ENCODE data around the gene ATP2B1. TPM values are rescaled to one million over a fixed set of nuclear protein-coding genes. Genes with fewer than 3 reads are reported as not detected.

ATP2B1 gene
- total and polyA plus RNA-seq, 4 donors, result 8.5 to 120 (median 24.5) TPM

- Histone ChIP-seq H3K36me3 (ENCODE audit: control insufficient read depth in 4 of 4, insufficient read depth in 4 of 4, low read length in 4 of 4) (peaks cover 0 to 4% (median 0%) of the 10 kb centered on the region in 4 donors), H3K27ac (ENCODE audit: low read depth in 1 of 2, low read length in 1 of 2) (no peak overlapping the region), H3K4me3 (no peak overlapping the region), H3K4me1 (ENCODE audit: control insufficient read depth in 5 of 5, insufficient read depth in 5 of 5, low read length in 5 of 5) (peaks cover 0 to 3% (median 2%) of the 10 kb centered on the region in 5 donors), H3K27me3 (ENCODE audit: control insufficient read depth in 3 of 3, insufficient read depth in 3 of 3, low read length in 2 of 3) (no peaks in the 10 kb centered on the region), H3K9me3 (ENCODE audit: control insufficient read depth in 4 of 4, insufficient read depth in 3 of 4, low read length in 3 of 4) (no peaks in the 10 kb centered on the region), H3K9ac (ENCODE audit: insufficient read depth in 1 of 2, low read length in 2 of 2) (no peak overlapping the region)
- ATAC-seq (ENCODE audit: insufficient read depth, low FRiP score) (no peak), DNase-seq (no peak)
- 95 to 97% methylated on average over 2 of the region's 2 CpGs for WGBS, 2 donors
- TF ChIP-seq, protein P1, sequence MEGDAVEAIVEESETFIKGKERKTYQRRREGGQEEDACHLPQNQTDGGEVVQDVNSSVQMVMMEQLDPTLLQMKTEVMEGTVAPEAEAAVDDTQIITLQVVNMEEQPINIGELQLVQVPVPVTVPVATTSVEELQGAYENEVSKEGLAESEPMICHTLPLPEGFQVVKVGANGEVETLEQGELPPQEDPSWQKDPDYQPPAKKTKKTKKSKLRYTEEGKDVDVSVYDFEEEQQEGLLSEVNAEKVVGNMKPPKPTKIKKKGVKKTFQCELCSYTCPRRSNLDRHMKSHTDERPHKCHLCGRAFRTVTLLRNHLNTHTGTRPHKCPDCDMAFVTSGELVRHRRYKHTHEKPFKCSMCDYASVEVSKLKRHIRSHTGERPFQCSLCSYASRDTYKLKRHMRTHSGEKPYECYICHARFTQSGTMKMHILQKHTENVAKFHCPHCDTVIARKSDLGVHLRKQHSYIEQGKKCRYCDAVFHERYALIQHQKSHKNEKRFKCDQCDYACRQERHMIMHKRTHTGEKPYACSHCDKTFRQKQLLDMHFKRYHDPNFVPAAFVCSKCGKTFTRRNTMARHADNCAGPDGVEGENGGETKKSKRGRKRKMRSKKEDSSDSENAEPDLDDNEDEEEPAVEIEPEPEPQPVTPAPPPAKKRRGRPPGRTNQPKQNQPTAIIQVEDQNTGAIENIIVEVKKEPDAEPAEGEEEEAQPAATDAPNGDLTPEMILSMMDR (IDR thresholded peaks at IDR 0.05; ENCODE audit: control extremely low read depth, extremely low read depth), result no peak
Observed at GRCh38 chr12:89672589-89672979, 36.1 kb downstream of the ATP2B1 start.

GRCh38 chr12:89671469-89671868 lies 37.2 kb downstream of the ATP2B1 start:
- TF ChIP-seq, protein P1 (IDR thresholded peaks at IDR 0.05; ENCODE audit: control extremely low read depth, extremely low read depth), result no peak
- WGBS, 2 donors, result 80 to 90% methylated on average over 4 of the region's 4 CpGs
- DNase-seq (no peak), ATAC-seq (ENCODE audit: insufficient read depth, low FRiP score) (no peak)
- no peak overlapping the region for H3K4me3 ChIP-seq
- H3K27me3 ChIP-seq (ENCODE audit: control insufficient read depth in 3 of 3, insufficient read depth in 3 of 3, low read length in 2 of 3), result no peaks in the 10 kb centered on the region
- H3K9me3 ChIP-seq (ENCODE audit: control insufficient read depth in 4 of 4, insufficient read depth in 3 of 4, low read length in 3 of 4), result no peaks in the 10 kb centered on the region
- no peak overlapping the region for H3K27ac ChIP-seq (ENCODE audit: low read depth in 1 of 2, low read length in 1 of 2)
- peaks cover 0 to 4% (median 0%) of the 10 kb centered on the region in 4 donors for H3K36me3 ChIP-seq (ENCODE audit: control insufficient read depth in 4 of 4, insufficient read depth in 4 of 4, low read length in 4 of 4)
- H3K9ac ChIP-seq (ENCODE audit: insufficient read depth in 1 of 2, low read length in 2 of 2), result no peak overlapping the region
- peaks cover 0 to 3% (median 2%) of the 10 kb centered on the region in 5 donors for H3K4me1 ChIP-seq (ENCODE audit: control insufficient read depth in 5 of 5, insufficient read depth in 5 of 5, low read length in 5 of 5)

- Histone ChIP-seq H3K9ac (ENCODE audit: insufficient read depth in 1 of 2, low read length in 2 of 2) (no peak overlapping the region), H3K27me3 (ENCODE audit: control insufficient read depth in 3 of 3, insufficient read depth in 3 of 3, low read length in 2 of 3) (no peaks in the 10 kb centered on the region), H3K4me3 (no peak overlapping the region), H3K36me3 (ENCODE audit: control insufficient read depth in 4 of 4, insufficient read depth in 4 of 4, low read length in 4 of 4) (peaks cover 0 to 4% (median 0%) of the 10 kb centered on the region in 4 donors), H3K4me1 (ENCODE audit: control insufficient read depth in 5 of 5, insufficient read depth in 5 of 5, low read length in 5 of 5) (peaks cover 0 to 6% (median 2%) of the 10 kb centered on the region in 5 donors), H3K27ac (ENCODE audit: low read depth in 1 of 2, low read length in 1 of 2) (no peak overlapping the region), H3K9me3 (ENCODE audit: control insufficient read depth in 4 of 4, insufficient read depth in 3 of 4, low read length in 3 of 4) (no peaks in the 10 kb centered on the region)
- WGBS, 2 donors, result 91 to 92% methylated on average over 6 of the region's 6 CpGs
- TF ChIP-seq, protein P1 (IDR thresholded peaks at IDR 0.05; ENCODE audit: control extremely low read depth, extremely low read depth), result no peak
- DNase-seq, result no peak
- ATAC-seq (ENCODE audit: insufficient read depth, low FRiP score), result no peak
Observed at GRCh38 chr12:89669197-89669596, 39.4 kb downstream of the ATP2B1 start.

- WGBS, 2 donors, result 39 to 60% methylated on average over 1 of the region's 1 CpG
- no peaks in the 10 kb centered on the region for H3K27me3 ChIP-seq (ENCODE audit: control insufficient read depth in 3 of 3, insufficient read depth in 3 of 3, low read length in 2 of 3)
- peaks cover 0 to 4% (median 0%) of the 10 kb centered on the region in 4 donors for H3K36me3 ChIP-seq (ENCODE audit: control insufficient read depth in 4 of 4, insufficient read depth in 4 of 4, low read length in 4 of 4)
Observed at GRCh38 chr12:89665556-89665955, 43.1 kb downstream of the ATP2B1 start.

More at GRCh38 chr12:89665556-89665955, 43.1 kb downstream of the ATP2B1 start:
- no peak overlapping the region for H3K9ac ChIP-seq (ENCODE audit: insufficient read depth in 1 of 2, low read length in 2 of 2)
- DNase-seq (no peak), ATAC-seq (ENCODE audit: insufficient read depth, low FRiP score) (no peak)
- H3K27ac ChIP-seq (ENCODE audit: low read depth in 1 of 2, low read length in 1 of 2), result no peak overlapping the region
- TF ChIP-seq, protein P1 (IDR thresholded peaks at IDR 0.05; ENCODE audit: control extremely low read depth, extremely low read depth), result no peak
- no peaks in the 10 kb centered on the region for H3K9me3 ChIP-seq (ENCODE audit: control insufficient read depth in 4 of 4, insufficient read depth in 3 of 4, low read length in 3 of 4)
- H3K4me1 ChIP-seq (ENCODE audit: control insufficient read depth in 5 of 5, insufficient read depth in 5 of 5, low read length in 5 of 5), result peaks cover 0 to 10% (median 5%) of the 10 kb centered on the region in 5 donors
- H3K4me3 ChIP-seq, result no peak overlapping the region

All from lung (tissue), 12 donors.